Heart left ventricle (tissue), 16 donors: Measurements from ENCODE around the gene NBPF1. TPM values are rescaled to one million over a fixed set of nuclear protein-coding genes. Genes with fewer than 3 reads are reported as not detected.
"Not testable (repeated sequence)": the region's sequence is repeated elsewhere in the genome, so short reads cannot be mapped to it uniquely, and the experiment has no call there.

Experiments
- ATAC-seq, 4 donors: fragments of 200-7000 bp; cut with Tn5 transposase; one replicate each; pipeline ENCODE4 v1.9.1; 2020 to 2022; ENCODE audit warnings: moderate library complexity in 4 of 4, mild to moderate bottlenecking in 3 of 4, moderate number of reproducible peaks in 1 of 4
- DNase-seq, 5 donors: peaks; one replicate each; pipeline ENCODE4 v3.0.0-alpha.2; 2020
- H3K27ac ChIP-seq, 12 donors: fragments of 200-600 bp; sonication (generic) in 4 of 12; one replicate each; pipeline versions ENCODE4 v1.5.0 to v1.8.0; 2016 to 2022; ENCODE audit warnings: mild to moderate bottlenecking in 2 of 12
- H3K27me3 ChIP-seq, 9 donors: fragments of 200-600 bp; sonication (generic) in 2 of 9; one replicate each; pipeline versions ENCODE4 v1.5.1 to v1.8.0; 2016 to 2022; ENCODE audit warnings: mild to moderate bottlenecking in 3 of 9
- H3K36me3 ChIP-seq, 9 donors: fragments of 200-600 bp; sonication (generic) in 2 of 9; one replicate each; pipeline versions ENCODE4 v1.5.0 to v1.8.0; 2018 to 2022; ENCODE audit warnings: mild to moderate bottlenecking in 2 of 9
- H3K4me1 ChIP-seq, 12 donors: fragments of 200-600 bp; sonication (generic) in 4 of 12; one replicate each; pipeline versions ENCODE4 v1.5.0 to v1.8.0; 2016 to 2022; ENCODE audit warnings: mild to moderate bottlenecking in 3 of 12
- H3K4me3 ChIP-seq, 12 donors: fragments of 200-600 bp; sonication (generic) in 4 of 12; one replicate each; pipeline versions ENCODE4 v1.5.0 to v1.8.0; 2017 to 2022; ENCODE audit warnings: mild to moderate bottlenecking in 9 of 12, moderate library complexity in 4 of 12
- H3K9me3 ChIP-seq, 12 donors: fragments of 200-600 bp; sonication (generic) in 4 of 12; one replicate each; pipeline versions ENCODE4 v1.5.0 to v1.8.0; 2016 to 2022; ENCODE audit warnings: mild to moderate bottlenecking in 1 of 12
- WGBS, 4 donors: extraction: QIAGEN DNeasy Blood & Tissue Kit in 2 of 4; methylation state at CpG; one replicate each; pipeline versions ENCODE4 v1.1.5 to v1.1.7; 2013 to 2018; 5-methylcytosine and 5-hydroxymethylcytosine counted together
- intact Hi-C, 10 donors: fragments of 100-400 bp; cut with DNase I; formaldehyde crosslinking; loops; one replicate each; pipeline versions ENCODE4 v1.11.1 to v1.14.2; 2022
- polyA plus RNA-seq, 2 donors: library from polyadenylated mRNA; stranded (reverse); fragments of 200-250 nt; gene quantifications; one replicate each; pipeline ENCODE4 v1.2.3, GENCODE V29; 2013
- total RNA-seq, 9 donors: library from RNA; depleted of rRNA in 2 of 9; stranded (reverse); fragments of >200 nt in 2 of 9; fragmentation: NEBNext Ultra II Directional in 3 of 9; extraction: Animal tissue kit (Norgen Biotek cat#: 25700) in 3 of 9; gene quantifications; one replicate each; pipeline versions ENCODE4 v1.1.0 to v1.2.4, GENCODE V29; 2016 to 2023
- donor health status: ischemic (EF 13 %, LVEDD 7.1; RV severe dilation, severe dysfunction).
- donor health status: healthy with polysubstance abuse.
- donor health status: DM: no; HTN: yes; CAD: no.
- donor health status: DM: no; HTN: no; CAD: no.
- donor health status: ischemic (EF 25% LVEDD 6.9; RV normal size, moderate dysfunction).
- donor health status: ischemic (EF 25% LVEDD 5.7; RV mildly dilated, moderate dysfunction).
- donor health status: healthy.
- donor health status: DM: yes; HTN: yes; CAD: no.
- donor health status: ischemic (EF 35%, LVEDD 5.7; RV mildly dilated, moderate dysfunction).
- donor health status: nonischemic (EF 11% LVEDD 7.7; RV severe dilation, severe dysfunction).
- donor health status: DM: yes; HTN: yes; CAD: no.
- donor health status: PGD.
- donor health status: ischemic (EF 29% LVEDD 5.4; RV normal size, mild dysfunction).
- donor health status: nonischemic (EF 23%, LVEDD 6.1; RV moderate dilation, normal function).

Gene NBPF1
- total and polyA plus RNA-seq, 11 donors = 4.4 to 18.2 (median 12.0) TPM

- H3K27me3 ChIP-seq, H3K27ac ChIP-seq, H3K9me3 ChIP-seq, H3K4me3 ChIP-seq: not testable (repeated sequence)
- intact Hi-C loops = loop anchor here in 1 of 10 donors (10.0 kb wide), 1 partner anchor 85 kb away; no protein-coding TSS in a partner anchor
- DNase-seq (peak in 4 of 5 donors; percentile 6 to 25 (median 16)), ATAC-seq (peak in 1 of 4 donors; percentile 1)
- peaks cover 0 to 30% (median 7%) of the 10 kb centered on the region in 9 donors for H3K36me3 ChIP-seq
- H3K4me1 ChIP-seq = peaks cover 4 to 38% (median 20%) of the 10 kb centered on the region in 12 donors
- 70 to 73% (median 71%) methylated on average over 11 of the region's 11 CpGs for WGBS, 4 donors
Measured at GRCh38 chr1:16639091-16640031, 26.0 kb upstream of the NBPF1 start.

- ATAC-seq = peak; percentile 65 to 85 (median 74)
- Histone ChIP-seq H3K36me3 (peaks cover under 1 to 42% (median 18%) of the 10 kb centered on the region in 9 donors), H3K4me1 (peaks cover 2 to 26% (median 11%) of the 10 kb centered on the region in 12 donors)
- WGBS, 4 donors = 81 to 91% (median 88%) methylated on average over 6 of the region's 6 CpGs
- not testable (repeated sequence) for H3K9me3 ChIP-seq, H3K4me3 ChIP-seq, H3K27me3 ChIP-seq, H3K27ac ChIP-seq
- intact Hi-C loops = loop anchor here in 1 of 10 donors (10.0 kb wide), 1 partner anchor 87 kb away; no protein-coding TSS in a partner anchor
- DNase-seq = peak in 4 of 5 donors; percentile 7 to 30 (median 19)
Measured at GRCh38 chr1:16637941-16638778, 24.8 kb upstream of the NBPF1 start.

- not testable (repeated sequence) for ATAC-seq, H3K27me3 ChIP-seq, H3K9me3 ChIP-seq, H3K4me3 ChIP-seq, H3K27ac ChIP-seq
- Histone ChIP-seq H3K4me1 (peaks cover 0 to 12% (median 0%) of the 10 kb centered on the region in 12 donors), H3K36me3 (peaks cover 5 to 53% (median 33%) of the 10 kb centered on the region in 9 donors)
- intact Hi-C loops = loop anchor here in 1 of 10 donors (10.0 kb wide), 1 partner anchor 88 kb away; no protein-coding TSS in a partner anchor
- DNase-seq = peak in 4 of 5 donors; percentile 6 to 24 (median 16)
- 86 to 92% (median 90%) methylated on average over 10 of the region's 10 CpGs for WGBS, 4 donors
Measured at GRCh38 chr1:16636551-16637195, 23.3 kb upstream of the NBPF1 start.

GRCh38 chr1:16635959-16636358 lies 22.6 kb upstream of the NBPF1 start:
- not testable (repeated sequence) for ATAC-seq, H3K9me3 ChIP-seq, H3K27me3 ChIP-seq, H3K4me3 ChIP-seq, H3K27ac ChIP-seq
- peak in 4 of 5 donors; percentile 4 to 63 (median 16) for DNase-seq
- intact Hi-C loops = loop anchor here in 1 of 10 donors (10.0 kb wide), 1 partner anchor 89 kb away; no protein-coding TSS in a partner anchor
- peaks cover 5 to 54% (median 40%) of the 10 kb centered on the region in 9 donors for H3K36me3 ChIP-seq
- peaks cover 0 to 12% (median 0%) of the 10 kb centered on the region in 12 donors for H3K4me1 ChIP-seq
- 95 to 98% (median 96%) methylated on average over 5 of the region's 5 CpGs for WGBS, 4 donors

GRCh38 chr1:16633540-16634282 lies 20.3 kb upstream of the NBPF1 start:
- H3K4me3 ChIP-seq, ATAC-seq, H3K27ac ChIP-seq, H3K27me3 ChIP-seq, H3K9me3 ChIP-seq, H3K4me1 ChIP-seq: not testable (repeated sequence)
- DNase-seq = peak in 3 of 5 donors; percentile 10 to 15 (median 11)
- H3K36me3 ChIP-seq = peaks cover 5 to 71% (median 63%) of the 10 kb centered on the region in 9 donors
- 94 to 97% (median 95%) methylated on average over 6 of the region's 6 CpGs for WGBS, 4 donors
- intact Hi-C loops = loop anchor here in 1 of 10 donors (2.0 to 10.0 kb wide), 2 partner anchors 15 to 91 kb away; no protein-coding TSS in a partner anchor

- ATAC-seq, H3K4me1 ChIP-seq, H3K27me3 ChIP-seq, H3K9me3 ChIP-seq, H3K4me3 ChIP-seq, H3K27ac ChIP-seq: not testable (repeated sequence)
- peak in 4 of 5 donors; percentile 16 to 67 (median 20) for DNase-seq
- peaks cover 5 to 85% (median 76%) of the 10 kb centered on the region in 9 donors for H3K36me3 ChIP-seq
- 90 to 96% (median 93%) methylated on average over 14 of the region's 14 CpGs for WGBS, 4 donors
- intact Hi-C loops = loop anchor here in 1 of 10 donors (2.0 to 10.0 kb wide), 2 partner anchors 13 to 93 kb away; no protein-coding TSS in a partner anchor
Measured at GRCh38 chr1:16632044-16632850, 18.9 kb upstream of the NBPF1 start.
